Mesothelial cell of epicardium (in vitro differentiated cells): Measurements from ENCODE around the gene WNK4. TPM values are rescaled to one million over a fixed set of nuclear protein-coding genes. Genes with fewer than 3 reads are reported as not detected.
A peak's percentile ranks its signal among the peaks of the same experiment; 100 is the strongest.
"Not testable (repeated sequence)": the region's sequence is repeated elsewhere in the genome, so short reads cannot be mapped to it uniquely, and the experiment has no call there.

ENCODE experiments used
- DNase-seq, 2 experiments: peaks; one replicate each; pipeline ENCODE4 v3.0.0; 2021; ENCODE audit warnings: low spot score in 2 of 2; ENCODE audit not compliant: unreplicated experiment in 2 of 2
- H3K27ac Mint-ChIP-seq: 2 replicates; pipeline ENCODE4 v1.8.0; 2021; ENCODE audit warnings: mixed read lengths
- H3K27me3 Mint-ChIP-seq: 2 replicates; pipeline ENCODE4 v1.8.0; 2021; ENCODE audit warnings: low read depth, mixed read lengths
- H3K36me3 Mint-ChIP-seq: 2 replicates; pipeline ENCODE4 v1.8.0; 2021; ENCODE audit warnings: mixed read lengths
- H3K4me1 Mint-ChIP-seq: 2 replicates; pipeline ENCODE4 v1.8.0; 2021; ENCODE audit warnings: mixed read lengths
- H3K4me3 Mint-ChIP-seq: 2 replicates; pipeline ENCODE4 v1.8.0; 2021; ENCODE audit warnings: mild to moderate bottlenecking, moderate library complexity, mixed read lengths
- H3K9me3 Mint-ChIP-seq: 2 replicates; pipeline ENCODE4 v1.8.0; 2021; ENCODE audit warnings: mixed read lengths
- CTCF ChIP-seq: fragments of 200-600 bp; sonication (generic); IDR thresholded peaks from one replicate; pipeline ENCODE4 v1.5.0; 2021; ENCODE audit warnings: antibody characterized with exemption; ENCODE audit not compliant: unreplicated experiment
- total RNA-seq: library from RNA; stranded (reverse); gene quantifications from 3 replicates; pipeline ENCODE4 v1.2.1, GENCODE V29; 2021

Gene WNK4
- total RNA-seq, 1 donor from 2014 or later = 1.7 TPM

- H3K4me1 Mint-ChIP-seq = peaks cover 10% of the 10 kb centered on the region
- no peak for TF ChIP-seq CTCF
- H3K9me3 Mint-ChIP-seq = no peaks in the 10 kb centered on the region
- H3K4me3 Mint-ChIP-seq = no peak overlapping the region
- peaks cover 22% of the 10 kb centered on the region for H3K27me3 Mint-ChIP-seq
- DNase-seq = no peak
- no peaks in the 10 kb centered on the region for H3K36me3 Mint-ChIP-seq
- H3K27ac Mint-ChIP-seq = no peak overlapping the region
Observed at GRCh38 chr17:42767512-42767911, 12.9 kb upstream of the WNK4 start.

- not testable (repeated sequence) for DNase-seq, H3K36me3 Mint-ChIP-seq, H3K27ac Mint-ChIP-seq, H3K4me1 Mint-ChIP-seq, H3K9me3 Mint-ChIP-seq, H3K4me3 Mint-ChIP-seq
- peaks cover 17% of the 10 kb centered on the region for H3K27me3 Mint-ChIP-seq
Observed at GRCh38 chr17:42768006-42768405, 12.4 kb upstream of the WNK4 start.

- not testable (repeated sequence) for H3K4me3 Mint-ChIP-seq, H3K36me3 Mint-ChIP-seq, H3K27ac Mint-ChIP-seq, H3K9me3 Mint-ChIP-seq, DNase-seq
- Mint-ChIP-seq H3K4me1 (peaks cover 12% of the 10 kb centered on the region), H3K27me3 (peaks cover 13% of the 10 kb centered on the region)
Observed at GRCh38 chr17:42769964-42770363, 10.4 kb upstream of the WNK4 start.

GRCh38 chr17:42772945-42773289 lies 7.5 kb upstream of the WNK4 start:
- Mint-ChIP-seq H3K27ac (peak overlapping the region; percentile 99), H3K4me1 (peaks cover 12% of the 10 kb centered on the region), H3K27me3 (peaks cover 2% of the 10 kb centered on the region), H3K36me3 (peaks cover 6% of the 10 kb centered on the region), H3K4me3 (peak overlapping the region; percentile 99), H3K9me3 (no peaks in the 10 kb centered on the region)
- no peak for TF ChIP-seq CTCF
- no peak for DNase-seq

GRCh38 chr17:42773290-42774035 lies 6.9 kb upstream of the WNK4 start, which contains the start of gene VPS25:
Gene VPS25, plus strand, starts transcription at chr17:42773449. Its CDS starts 27 bp downstream, at chr17:42773476.
- H3K4me1 Mint-ChIP-seq = peaks cover 12% of the 10 kb centered on the region
- TF ChIP-seq CTCF = no peak
- peak within 1 kb of the TSS; percentile 99 for H3K4me3 Mint-ChIP-seq
- H3K9me3 Mint-ChIP-seq = no peaks in the 10 kb centered on the region
- peak within 1 kb of the TSS; percentile 99 for H3K27ac Mint-ChIP-seq
- peaks cover 2% of the 10 kb centered on the region for H3K27me3 Mint-ChIP-seq
- H3K36me3 Mint-ChIP-seq = peaks cover 9% of the 10 kb centered on the region
- peak in 1 of 2 experiments; percentile 67 for DNase-seq

GRCh38 chr17:42774066-42774745 lies 6.2 kb upstream of the WNK4 start:
- no peak for DNase-seq
- no peak for TF ChIP-seq CTCF
- no peaks in the 10 kb centered on the region for H3K9me3 Mint-ChIP-seq
- H3K4me1 Mint-ChIP-seq = peaks cover 12% of the 10 kb centered on the region
- H3K4me3 Mint-ChIP-seq = peak overlapping the region; percentile 99
- peak overlapping the region; percentile 99 for H3K27ac Mint-ChIP-seq
- no peaks in the 10 kb centered on the region for H3K27me3 Mint-ChIP-seq
- peaks cover 10% of the 10 kb centered on the region for H3K36me3 Mint-ChIP-seq
